ENCODE measurements around the gene TRAPPC2L.
A peak's percentile ranks its signal among the peaks of the same experiment; 100 is the strongest.

TRAPPC2L gene

GRCh38 chr16:88856828-88857727, at the start of gene TRAPPC2L, which contains the start of gene GALNS:
Gene TRAPPC2L, plus strand, starts transcription at chr16:88857127. Its CDS starts 24 bp downstream, at chr16:88857151.
Gene GALNS, minus strand, starts transcription at chr16:88856947. Its CDS starts 70 bp downstream, at chr16:88856877.
- peak; percentile 85 to 92 for DNase-seq

- DNase-seq, result no peak
These were observed 49.7 kb upstream of the TRAPPC2L start for GRCh38 chr16:88807142-88807625.

GRCh38 chr16:88807626-88808453, 49.1 kb upstream of the TRAPPC2L start:
- DNase-seq, result no peak

GRCh38 chr16:88809068-88809675, 47.8 kb upstream of the TRAPPC2L start:
- DNase-seq, result no peak

GRCh38 chr16:88809676-88810165, 47.2 kb upstream of the TRAPPC2L start:
- no peak for DNase-seq

- no peak for DNase-seq
These were observed 46.6 kb upstream of the TRAPPC2L start for GRCh38 chr16:88810166-88810911.

GRCh38 chr16:88810912-88811768, 45.8 kb upstream of the TRAPPC2L start:
- DNase-seq, result peak; percentile 70 to 71

GRCh38 chr16:88811769-88812512, 45.0 kb upstream of the TRAPPC2L start, which contains the start of gene APRT:
Gene APRT, minus strand, starts transcription at chr16:88811928. Its CDS starts 29 bp downstream, at chr16:88811899.
- peak; percentile 75 to 78 for DNase-seq

GRCh38 chr16:88812513-88813268, 44.2 kb upstream of the TRAPPC2L start:
- no peak for DNase-seq

- DNase-seq, result no peak
These were observed 43.4 kb upstream of the TRAPPC2L start for GRCh38 chr16:88813269-88814143.

- DNase-seq, result no peak
These were observed 42.8 kb upstream of the TRAPPC2L start for GRCh38 chr16:88814144-88814502.

- DNase-seq, result no peak
These were observed 41.7 kb upstream of the TRAPPC2L start for GRCh38 chr16:88815227-88815626.

GRCh38 chr16:88815901-88816589, 40.9 kb upstream of the TRAPPC2L start:
- peak; percentile 39 to 47 for DNase-seq

- DNase-seq, result no peak
These were observed 40.0 kb upstream of the TRAPPC2L start for GRCh38 chr16:88816736-88817535.

- DNase-seq, result no peak
These were observed 38.9 kb upstream of the TRAPPC2L start for GRCh38 chr16:88817785-88818574.

- no peak for DNase-seq
These were observed 38.4 kb upstream of the TRAPPC2L start for GRCh38 chr16:88818575-88818874.
